ENCODE results near the gene MAP2K2. TPM values are rescaled to one million over a fixed set of nuclear protein-coding genes. Genes with fewer than 3 reads are reported as not detected.

The MAP2K2 gene
- total and polyA plus RNA-seq, 2 donors (not counting 1 experiment from before 2014, with no cell fraction given) = 138 to 181 TPM

GRCh38 chr19:4045597-4046361 is 78.1 kb downstream of the MAP2K2 start:
- H3K27ac Mint-ChIP-seq = no peak overlapping the region
- Histone ChIP-seq H4K20me1 (ENCODE audit: control insufficient read depth, insufficient read depth, low read length, poor library complexity, severe bottlenecking) (peaks cover 81% of the 10 kb centered on the region), H2AFZ (ENCODE audit: insufficient read depth, low read depth, low read length, poor library complexity, severe bottlenecking) (no peak overlapping the region), H3K9ac (ENCODE audit: low read length) (no peak overlapping the region), H3K9me3 (ENCODE audit: control extremely low read depth in 1 of 3, control insufficient read depth in 2 of 3, insufficient read depth in 1 of 3, low read length in 2 of 3) (peaks cover 0 to 4% (median 0%) of the 10 kb centered on the region in 3 donors), H3K27ac (ENCODE audit: low read length in 2 of 2) (no peak overlapping the region), H3K4me1 (ENCODE audit: control insufficient read depth in 2 of 2, insufficient read depth in 2 of 2, low read length in 2 of 2) (no peaks in the 10 kb centered on the region), H3K4me2 (replicated peaks; ENCODE audit: low read depth, low read length, poor library complexity, severe bottlenecking) (no peak overlapping the region), H3K27me3 (replicated peaks in 1 of 4; ENCODE audit: control extremely low read depth in 1 of 4, control insufficient read depth in 3 of 4, insufficient read depth in 4 of 4, low read length in 3 of 4) (no peaks in the 10 kb centered on the region), H3K4me3 (ENCODE audit: control extremely low read depth in 1 of 5, extremely low read depth in 1 of 5, insufficient read depth in 1 of 5, low read depth in 2 of 5, low read length in 4 of 5) (no peak overlapping the region), H3K36me3 (replicated peaks in 1 of 2; ENCODE audit: control extremely low read depth in 1 of 2, control insufficient read depth in 1 of 2, extremely low read depth in 1 of 2, insufficient read depth in 2 of 2, low read length in 1 of 2) (peaks cover 4 to 29% of the 10 kb centered on the region in 2 experiments), H3K79me2 (ENCODE audit: control insufficient read depth, insufficient read depth, low read length) (peaks cover 63% of the 10 kb centered on the region)
- intact Hi-C loops (cut with micrococcal nuclease) = no loop called here
- H3K4me3 Mint-ChIP-seq = no peak overlapping the region
- ATAC-seq (ENCODE audit: low read depth) = no peak
- CTCF ChIA-PET = no interaction called here
- DNase-seq = no peak
- 94% methylated on average over 21 of the region's 32 CpGs for WGBS (ENCODE audit: insufficient coverage)
- H3K27me3 Mint-ChIP-seq = no peaks in the 10 kb centered on the region
- H3K9me3 Mint-ChIP-seq (ENCODE audit: insufficient read depth) = no peaks in the 10 kb centered on the region
- no peak for TF ChIP-seq EZH2 (IDR thresholded peaks at IDR 0.05; ENCODE audit: borderline replicate concordance, insufficient read depth, low read depth, low read length, poor library complexity, severe bottlenecking)
- TF ChIP-seq CTCF (IDR thresholded peaks at IDR 0.05) = no peak
- POLR2A ChIA-PET = interaction anchor here (0.6 to 1.2 kb wide), 2 partner anchors 58 to 60 kb away, joined by 3 to 6 read pairs; partner anchors contain the start of gene EEF2
- peaks cover 4% of the 10 kb centered on the region for H3K4me1 Mint-ChIP-seq

DNA sequence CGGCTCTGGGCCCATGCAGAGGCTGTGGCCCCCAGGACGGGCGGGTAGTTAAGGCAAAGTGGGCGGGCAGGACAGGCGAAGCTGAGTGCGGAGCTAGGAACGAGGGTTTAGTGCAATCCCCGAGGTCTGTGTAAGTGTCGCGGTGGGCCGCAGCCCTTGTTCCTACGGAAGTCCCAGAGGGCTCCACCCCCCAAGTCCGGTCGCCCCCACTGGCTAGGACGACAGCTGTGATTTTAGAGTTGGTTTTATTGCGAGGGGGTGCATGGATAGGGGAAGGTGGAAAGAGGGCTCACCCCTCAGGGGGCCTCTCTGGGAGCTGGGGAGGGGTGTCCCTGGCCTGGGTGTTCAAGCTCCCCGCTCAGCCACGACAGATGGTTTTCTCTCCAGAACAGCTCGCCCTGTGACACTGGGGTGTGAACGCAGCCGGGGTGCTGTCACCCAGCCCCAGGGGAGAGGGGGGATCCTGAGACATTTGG is 78.9 kb downstream of the MAP2K2 start:
- CTCF ChIA-PET = interaction anchor here (0.8 kb wide), 1 partner anchor 94 kb away, joined by 3 read pairs; no protein-coding TSS in a partner anchor
- TF ChIP-seq EZH2 (IDR thresholded peaks at IDR 0.05; ENCODE audit: borderline replicate concordance, insufficient read depth, low read depth, low read length, poor library complexity, severe bottlenecking) (no peak), CTCF (IDR thresholded peaks at IDR 0.05) (no peak)
- H3K4me3 ChIP-seq (ENCODE audit: control extremely low read depth in 1 of 5, extremely low read depth in 1 of 5, insufficient read depth in 1 of 5, low read depth in 2 of 5, low read length in 4 of 5) = no peak overlapping the region
- H3K9ac ChIP-seq (ENCODE audit: low read length) = no peak overlapping the region
- DNase-seq (no peak), ATAC-seq (ENCODE audit: low read depth) (no peak)
- no peaks in the 10 kb centered on the region for H3K4me1 Mint-ChIP-seq
- H3K4me1 ChIP-seq (ENCODE audit: control insufficient read depth in 2 of 2, insufficient read depth in 2 of 2, low read length in 2 of 2) = no peaks in the 10 kb centered on the region
- H3K27ac ChIP-seq (ENCODE audit: low read length in 2 of 2) = no peak overlapping the region
- intact Hi-C loops (cut with micrococcal nuclease) = no loop called here
- H3K9me3 Mint-ChIP-seq (ENCODE audit: insufficient read depth) = no peaks in the 10 kb centered on the region
- H3K36me3 ChIP-seq (replicated peaks in 1 of 2; ENCODE audit: control extremely low read depth in 1 of 2, control insufficient read depth in 1 of 2, extremely low read depth in 1 of 2, insufficient read depth in 2 of 2, low read length in 1 of 2) = peaks cover 4 to 29% of the 10 kb centered on the region in 2 experiments
- no peak overlapping the region for H2AFZ ChIP-seq (ENCODE audit: insufficient read depth, low read depth, low read length, poor library complexity, severe bottlenecking)
- no peak overlapping the region for H3K27ac Mint-ChIP-seq
- H3K79me2 ChIP-seq (ENCODE audit: control insufficient read depth, insufficient read depth, low read length) = peaks cover 55% of the 10 kb centered on the region
- peaks cover 0 to 4% (median 0%) of the 10 kb centered on the region in 3 donors for H3K9me3 ChIP-seq (ENCODE audit: control extremely low read depth in 1 of 3, control insufficient read depth in 2 of 3, insufficient read depth in 1 of 3, low read length in 2 of 3)
- no peak overlapping the region for H3K4me3 Mint-ChIP-seq
- no peak overlapping the region for H3K4me2 ChIP-seq (replicated peaks; ENCODE audit: low read depth, low read length, poor library complexity, severe bottlenecking)
- no peaks in the 10 kb centered on the region for H3K27me3 Mint-ChIP-seq
- 96% methylated on average over 17 of the region's 21 CpGs for WGBS (ENCODE audit: insufficient coverage)
- H4K20me1 ChIP-seq (ENCODE audit: control insufficient read depth, insufficient read depth, low read length, poor library complexity, severe bottlenecking) = peaks cover 80% of the 10 kb centered on the region
- H3K27me3 ChIP-seq (replicated peaks in 1 of 4; ENCODE audit: control extremely low read depth in 1 of 4, control insufficient read depth in 3 of 4, insufficient read depth in 4 of 4, low read length in 3 of 4) = no peaks in the 10 kb centered on the region
- POLR2A ChIA-PET = interaction anchor here (1.2 kb wide), 1 partner anchor 59 kb away, joined by 6 read pairs; the partner anchor contains the start of gene EEF2

All from B cell (primary cell).